Measurements from ENCODE around the gene ITGB2.

Gene ITGB2

GRCh38 chr21:44904141-44904923 is 16.4 kb downstream of the ITGB2 start:
- Histone ChIP-seq H4K12ac (ENCODE audit: low read depth, low read length) (no peak overlapping the region), H2AK5ac (ENCODE audit: low read length) (no peak overlapping the region), H3K36me3 (ENCODE audit: control insufficient read depth in 1 of 2, insufficient read depth in 2 of 2, low read length in 2 of 2) (no peaks in the 10 kb centered on the region), H3K18ac (ENCODE audit: low read length) (no peak overlapping the region), H3K14ac (ENCODE audit: low read length) (no peak overlapping the region), H3K27ac (ENCODE audit: low read depth, low read length) (no peak overlapping the region), H2BK120ac (ENCODE audit: insufficient read depth, low read length, poor library complexity) (no peak overlapping the region), H3K79me1 (ENCODE audit: low read length) (no peaks in the 10 kb centered on the region), H3K4me2 (ENCODE audit: low read length) (no peak overlapping the region), H3K9me3 (ENCODE audit: insufficient read depth, low read depth, low read length) (peaks cover 15% of the 10 kb centered on the region), H3K4me1 (ENCODE audit: control insufficient read depth in 1 of 2, insufficient read depth in 2 of 2, low read length in 2 of 2) (peaks cover 6% of the 10 kb centered on the region in 2 experiments), H4K8ac (ENCODE audit: low read depth, low read length) (no peak overlapping the region), H3K4me3 (ENCODE audit: low read depth, low read length) (peak overlapping the region; percentile 60), H2AFZ (ENCODE audit: insufficient read depth, low read length, poor library complexity) (no peak overlapping the region), H3K4ac (ENCODE audit: low read depth, low read length) (no peak overlapping the region), H4K91ac (ENCODE audit: low read depth, low read length) (no peak overlapping the region), H3K27me3 (ENCODE audit: insufficient read depth, low read length) (no peaks in the 10 kb centered on the region), H3K23ac (ENCODE audit: low read length) (no peak overlapping the region), H2BK5ac (ENCODE audit: low read depth, low read length, poor library complexity) (no peak overlapping the region), H2BK12ac (ENCODE audit: low read length) (no peak overlapping the region), H3K79me2 (ENCODE audit: control insufficient read depth, insufficient read depth, low read length, poor library complexity) (no peaks in the 10 kb centered on the region), H3K9ac (ENCODE audit: low read length) (no peak overlapping the region)
- no peak for DNase-seq
- 100% methylated on average over 4 of the region's 14 CpGs for WGBS (ENCODE audit: extremely low coverage, insufficient coverage, insufficient read length)

GRCh38 chr21:44903689-44904088 is 17.0 kb downstream of the ITGB2 start:
- Histone ChIP-seq H3K4me3 (ENCODE audit: low read depth, low read length) (no peak overlapping the region), H3K14ac (ENCODE audit: low read length) (no peak overlapping the region), H3K79me1 (ENCODE audit: low read length) (no peaks in the 10 kb centered on the region), H3K36me3 (ENCODE audit: control insufficient read depth in 1 of 2, insufficient read depth in 2 of 2, low read length in 2 of 2) (no peaks in the 10 kb centered on the region), H2BK12ac (ENCODE audit: low read length) (no peak overlapping the region), H3K9ac (ENCODE audit: low read length) (no peak overlapping the region), H3K4me1 (ENCODE audit: control insufficient read depth in 1 of 2, insufficient read depth in 2 of 2, low read length in 2 of 2) (peaks cover 6% of the 10 kb centered on the region in 2 experiments), H2BK120ac (ENCODE audit: insufficient read depth, low read length, poor library complexity) (no peak overlapping the region), H3K4me2 (ENCODE audit: low read length) (no peak overlapping the region), H3K9me3 (ENCODE audit: insufficient read depth, low read depth, low read length) (peaks cover 15% of the 10 kb centered on the region), H3K27ac (ENCODE audit: low read depth, low read length) (no peak overlapping the region), H3K18ac (ENCODE audit: low read length) (no peak overlapping the region), H3K79me2 (ENCODE audit: control insufficient read depth, insufficient read depth, low read length, poor library complexity) (no peaks in the 10 kb centered on the region), H2BK5ac (ENCODE audit: low read depth, low read length, poor library complexity) (no peak overlapping the region), H4K8ac (ENCODE audit: low read depth, low read length) (no peak overlapping the region), H2AFZ (ENCODE audit: insufficient read depth, low read length, poor library complexity) (no peak overlapping the region), H3K4ac (ENCODE audit: low read depth, low read length) (no peak overlapping the region), H3K23ac (ENCODE audit: low read length) (no peak overlapping the region), H4K12ac (ENCODE audit: low read depth, low read length) (no peak overlapping the region), H4K91ac (ENCODE audit: low read depth, low read length) (no peak overlapping the region), H2AK5ac (ENCODE audit: low read length) (no peak overlapping the region), H3K27me3 (ENCODE audit: insufficient read depth, low read length) (no peaks in the 10 kb centered on the region)
- no CpG with 5 or more reads among the region's 22 CpGs for WGBS (ENCODE audit: extremely low coverage, insufficient coverage, insufficient read length)
- no peak for DNase-seq

GRCh38 chr21:44903050-44903685 is 17.5 kb downstream of the ITGB2 start:
- no peak overlapping the region for H4K12ac ChIP-seq (ENCODE audit: low read depth, low read length)
- no peak overlapping the region for H4K8ac ChIP-seq (ENCODE audit: low read depth, low read length)
- no peaks in the 10 kb centered on the region for H3K79me1 ChIP-seq (ENCODE audit: low read length)
- H3K27ac ChIP-seq (ENCODE audit: low read depth, low read length), result no peak overlapping the region
- H3K79me2 ChIP-seq (ENCODE audit: control insufficient read depth, insufficient read depth, low read length, poor library complexity), result no peaks in the 10 kb centered on the region
- H2BK120ac ChIP-seq (ENCODE audit: insufficient read depth, low read length, poor library complexity), result no peak overlapping the region
- H2AK5ac ChIP-seq (ENCODE audit: low read length), result no peak overlapping the region
- H2BK5ac ChIP-seq (ENCODE audit: low read depth, low read length, poor library complexity), result no peak overlapping the region
- H3K4me2 ChIP-seq (ENCODE audit: low read length), result no peak overlapping the region
- no peak overlapping the region for H4K91ac ChIP-seq (ENCODE audit: low read depth, low read length)
- no peak overlapping the region for H3K4ac ChIP-seq (ENCODE audit: low read depth, low read length)
- no peak overlapping the region for H2AFZ ChIP-seq (ENCODE audit: insufficient read depth, low read length, poor library complexity)
- no peak for DNase-seq
- no peak overlapping the region for H3K9ac ChIP-seq (ENCODE audit: low read length)
- no peak overlapping the region for H2BK12ac ChIP-seq (ENCODE audit: low read length)
- H3K27me3 ChIP-seq (ENCODE audit: insufficient read depth, low read length), result no peaks in the 10 kb centered on the region
- peaks cover 6% of the 10 kb centered on the region in 2 experiments for H3K4me1 ChIP-seq (ENCODE audit: control insufficient read depth in 1 of 2, insufficient read depth in 2 of 2, low read length in 2 of 2)
- no peak overlapping the region for H3K14ac ChIP-seq (ENCODE audit: low read length)
- no CpG with 5 or more reads among the region's 18 CpGs for WGBS (ENCODE audit: extremely low coverage, insufficient coverage, insufficient read length)
- H3K4me3 ChIP-seq (ENCODE audit: low read depth, low read length), result no peak overlapping the region
- H3K36me3 ChIP-seq (ENCODE audit: control insufficient read depth in 1 of 2, insufficient read depth in 2 of 2, low read length in 2 of 2), result no peaks in the 10 kb centered on the region
- H3K23ac ChIP-seq (ENCODE audit: low read length), result no peak overlapping the region
- H3K18ac ChIP-seq (ENCODE audit: low read length), result no peak overlapping the region
- peaks cover 15% of the 10 kb centered on the region for H3K9me3 ChIP-seq (ENCODE audit: insufficient read depth, low read depth, low read length)

GRCh38 chr21:44902268-44903049 is 18.2 kb downstream of the ITGB2 start:
- WGBS (ENCODE audit: extremely low coverage, insufficient coverage, insufficient read length), result no CpG with 5 or more reads among the region's 30 CpGs
- Histone ChIP-seq H3K9me3 (ENCODE audit: insufficient read depth, low read depth, low read length) (peaks cover 15% of the 10 kb centered on the region), H3K4me1 (ENCODE audit: control insufficient read depth in 1 of 2, insufficient read depth in 2 of 2, low read length in 2 of 2) (peaks cover 6% of the 10 kb centered on the region in 2 experiments), H2AK5ac (ENCODE audit: low read length) (no peak overlapping the region), H4K91ac (ENCODE audit: low read depth, low read length) (no peak overlapping the region), H3K23ac (ENCODE audit: low read length) (peak overlapping the region; percentile 31), H3K18ac (ENCODE audit: low read length) (no peak overlapping the region), H3K27ac (ENCODE audit: low read depth, low read length) (no peak overlapping the region), H3K36me3 (ENCODE audit: control insufficient read depth in 1 of 2, insufficient read depth in 2 of 2, low read length in 2 of 2) (no peaks in the 10 kb centered on the region), H4K8ac (ENCODE audit: low read depth, low read length) (no peak overlapping the region), H3K79me2 (ENCODE audit: control insufficient read depth, insufficient read depth, low read length, poor library complexity) (no peaks in the 10 kb centered on the region), H2AFZ (ENCODE audit: insufficient read depth, low read length, poor library complexity) (no peak overlapping the region), H2BK120ac (ENCODE audit: insufficient read depth, low read length, poor library complexity) (no peak overlapping the region), H3K4ac (ENCODE audit: low read depth, low read length) (no peak overlapping the region), H3K79me1 (ENCODE audit: low read length) (no peaks in the 10 kb centered on the region), H3K4me2 (ENCODE audit: low read length) (no peak overlapping the region), H3K9ac (ENCODE audit: low read length) (no peak overlapping the region), H2BK5ac (ENCODE audit: low read depth, low read length, poor library complexity) (no peak overlapping the region), H3K27me3 (ENCODE audit: insufficient read depth, low read length) (no peaks in the 10 kb centered on the region), H2BK12ac (ENCODE audit: low read length) (no peak overlapping the region), H4K12ac (ENCODE audit: low read depth, low read length) (no peak overlapping the region), H3K4me3 (ENCODE audit: low read depth, low read length) (peak overlapping the region; percentile 21), H3K14ac (ENCODE audit: low read length) (no peak overlapping the region)
- no peak for DNase-seq
